ENCODE measurements around the gene FKBP1C.

The FKBP1C gene

GRCh38 chr6:63197741-63198140 lies 13.5 kb upstream of the FKBP1C start:
- TF ChIP-seq ZNF565 (CRISPR knock-in tag; conservative IDR thresholded peaks at IDR 0.05; ENCODE audit: low read depth) (no peak), CSDC2 (CRISPR knock-in tag; IDR thresholded peaks at IDR 0.05) (no peak), POU6F1 (CRISPR knock-in tag; IDR thresholded peaks at IDR 0.05; ENCODE audit: borderline replicate concordance, low read depth) (no peak), OSR1 (CRISPR knock-in tag; IDR thresholded peaks at IDR 0.05) (no peak), TSHZ2 (CRISPR knock-in tag; IDR thresholded peaks at IDR 0.05) (no peak), ZNF8 (CRISPR knock-in tag; IDR thresholded peaks at IDR 0.05) (no peak), RARB (CRISPR knock-in tag; IDR thresholded peaks at IDR 0.05) (no peak), ZFP30 (CRISPR knock-in tag; IDR thresholded peaks at IDR 0.05) (no peak), BACH2 (CRISPR knock-in tag; IDR thresholded peaks at IDR 0.05; ENCODE audit: borderline replicate concordance) (no peak), ZNF70 (CRISPR knock-in tag; IDR thresholded peaks at IDR 0.05) (no peak), ZC3H10 (CRISPR knock-in tag; IDR thresholded peaks at IDR 0.05) (no peak), ARNTL (CRISPR knock-in tag; IDR thresholded peaks at IDR 0.05; ENCODE audit: borderline replicate concordance, low read depth) (no peak), PPARA (CRISPR knock-in tag; IDR thresholded peaks at IDR 0.05; ENCODE audit: borderline replicate concordance) (no peak), ZFP3 (CRISPR knock-in tag; IDR thresholded peaks at IDR 0.05) (no peak), TCF4 (CRISPR knock-in tag; IDR thresholded peaks at IDR 0.05; ENCODE audit: borderline replicate concordance) (no peak), CREB5 (CRISPR knock-in tag; IDR thresholded peaks at IDR 0.05; ENCODE audit: low read depth) (no peak), PATZ1 (CRISPR knock-in tag; IDR thresholded peaks at IDR 0.05; ENCODE audit: borderline replicate concordance) (no peak)
- ATAC-seq, result no peak

- TF ChIP-seq ARNTL (CRISPR knock-in tag; IDR thresholded peaks at IDR 0.05; ENCODE audit: borderline replicate concordance, low read depth) (no peak), ZNF8 (CRISPR knock-in tag; IDR thresholded peaks at IDR 0.05) (no peak), ZFP30 (CRISPR knock-in tag; IDR thresholded peaks at IDR 0.05) (no peak), CSDC2 (CRISPR knock-in tag; IDR thresholded peaks at IDR 0.05) (no peak), GLIS3 (CRISPR knock-in tag; IDR thresholded peaks at IDR 0.05) (no peak), PPARA (CRISPR knock-in tag; IDR thresholded peaks at IDR 0.05; ENCODE audit: borderline replicate concordance) (no peak), POU6F1 (CRISPR knock-in tag; IDR thresholded peaks at IDR 0.05; ENCODE audit: borderline replicate concordance, low read depth) (no peak), CSRNP3 (CRISPR knock-in tag; IDR thresholded peaks at IDR 0.05) (no peak), OSR1 (CRISPR knock-in tag; IDR thresholded peaks at IDR 0.05) (no peak)
- no peak for ATAC-seq
Measured at GRCh38 chr6:63213325-63213724, 2.1 kb downstream of the FKBP1C start.

- ATAC-seq, result no peak
- TF ChIP-seq POU6F1 (CRISPR knock-in tag; IDR thresholded peaks at IDR 0.05; ENCODE audit: borderline replicate concordance, low read depth), result no peak
- no peak for TF ChIP-seq ISL1 (CRISPR knock-in tag; IDR thresholded peaks at IDR 0.05)
- TF ChIP-seq BACH2 (CRISPR knock-in tag; IDR thresholded peaks at IDR 0.05; ENCODE audit: borderline replicate concordance), result no peak
- no peak for TF ChIP-seq RARB (CRISPR knock-in tag; IDR thresholded peaks at IDR 0.05)
- no peak for TF ChIP-seq OSR1 (CRISPR knock-in tag; IDR thresholded peaks at IDR 0.05)
- TF ChIP-seq ZFP3 (CRISPR knock-in tag; IDR thresholded peaks at IDR 0.05), result no peak
- no peak for TF ChIP-seq TCF4 (CRISPR knock-in tag; IDR thresholded peaks at IDR 0.05; ENCODE audit: borderline replicate concordance)
- TF ChIP-seq CSRNP3 (CRISPR knock-in tag; IDR thresholded peaks at IDR 0.05), result no peak
- TF ChIP-seq ZNF565 (CRISPR knock-in tag; conservative IDR thresholded peaks at IDR 0.05; ENCODE audit: low read depth), result no peak
- TF ChIP-seq CSDC2 (CRISPR knock-in tag; IDR thresholded peaks at IDR 0.05), result no peak
- TF ChIP-seq ZNF70 (CRISPR knock-in tag; IDR thresholded peaks at IDR 0.05), result no peak
Measured at GRCh38 chr6:63214816-63215215, 3.5 kb downstream of the FKBP1C start.
